Endometrial microvascular endothelial cells (primary cell): ENCODE measurements around the gene ZC3H13. TPM values are rescaled to one million over a fixed set of nuclear protein-coding genes. Genes with fewer than 3 reads are reported as not detected.

ENCODE experiments used
- in situ Hi-C: cut with HindIII; loops from 2 replicates; pipeline ENCODE4 v1.10.0; 2017; ENCODE audit warnings: low sequenced_read_pairs, low pct_unique_long_range_greater_than_20kb; ENCODE audit errors: inconsistent ontology term
- total RNA-seq: library from RNA; depleted of rRNA; stranded (reverse); fragments of >200 nt; gene quantifications from one replicate; pipeline ENCODE4 v1.2.3, GENCODE V29; 2015; ENCODE audit errors: inconsistent ontology term

Gene ZC3H13
- 8.5 TPM for total RNA-seq

DNA sequence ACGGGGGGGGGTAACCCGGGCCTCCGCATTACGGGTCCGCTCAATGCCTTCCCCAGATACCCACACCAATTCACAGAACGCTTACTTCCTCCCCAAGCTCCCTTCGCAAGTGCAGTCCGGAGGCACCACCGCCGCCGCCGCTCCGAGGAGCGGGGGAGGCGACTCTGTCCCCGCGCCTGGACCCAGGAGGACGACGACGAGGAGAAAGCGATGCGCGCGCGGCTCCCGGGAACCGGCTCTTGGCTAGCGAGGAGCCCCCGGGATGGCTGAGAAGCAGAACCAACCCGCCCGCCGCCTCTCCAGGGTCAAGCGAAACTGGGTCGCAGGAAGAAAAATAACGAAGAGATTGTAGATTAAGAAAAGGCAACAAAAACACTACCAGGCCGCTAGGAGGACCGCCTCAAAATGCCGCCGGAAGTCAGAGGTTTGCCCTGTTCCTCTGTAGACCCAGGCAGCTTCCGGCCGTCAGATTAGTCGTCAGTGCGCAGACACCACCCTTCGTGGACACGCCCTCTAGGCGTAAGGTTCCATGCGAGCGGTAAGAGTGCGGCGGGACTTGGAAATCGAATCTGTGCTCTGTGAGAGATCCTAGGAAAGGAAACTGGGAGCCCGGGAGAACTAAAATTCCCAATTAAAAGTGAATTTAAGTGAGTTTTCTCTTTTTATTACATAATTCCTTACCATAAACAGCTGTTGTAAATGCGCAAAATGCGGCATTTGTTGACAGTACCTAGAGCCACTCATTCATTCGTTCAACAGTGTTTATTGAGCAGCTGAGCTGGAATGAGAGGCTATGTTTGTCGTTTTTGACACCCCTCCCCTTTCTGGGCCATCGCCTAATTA, at the start of gene ZC3H13:
TSS of gene ZC3H13 (minus strand) at position 428 of the 843 bp plus-strand sequence. CDS start 7,239 bp downstream, outside the sequence.
- in situ Hi-C loops: no loop called here

DNA sequence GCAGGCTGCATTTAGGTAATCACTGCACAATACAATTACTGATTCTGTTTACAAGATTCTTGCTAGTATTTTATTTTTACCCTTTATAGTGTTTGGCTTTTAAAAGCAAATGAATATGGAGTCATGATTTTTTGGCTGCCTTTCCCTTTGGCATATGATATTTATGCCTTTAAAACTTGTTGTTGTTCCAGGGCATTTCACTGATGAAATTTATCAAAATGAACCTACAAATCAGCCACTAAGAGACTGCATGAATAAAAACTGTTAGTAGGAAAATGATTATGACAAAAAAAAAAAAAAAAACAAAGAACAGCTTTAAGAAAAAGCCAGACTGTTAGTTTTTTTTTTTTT, 49.7 kb upstream of the ZC3H13 start:
- in situ Hi-C loops: no loop called here

DNA sequence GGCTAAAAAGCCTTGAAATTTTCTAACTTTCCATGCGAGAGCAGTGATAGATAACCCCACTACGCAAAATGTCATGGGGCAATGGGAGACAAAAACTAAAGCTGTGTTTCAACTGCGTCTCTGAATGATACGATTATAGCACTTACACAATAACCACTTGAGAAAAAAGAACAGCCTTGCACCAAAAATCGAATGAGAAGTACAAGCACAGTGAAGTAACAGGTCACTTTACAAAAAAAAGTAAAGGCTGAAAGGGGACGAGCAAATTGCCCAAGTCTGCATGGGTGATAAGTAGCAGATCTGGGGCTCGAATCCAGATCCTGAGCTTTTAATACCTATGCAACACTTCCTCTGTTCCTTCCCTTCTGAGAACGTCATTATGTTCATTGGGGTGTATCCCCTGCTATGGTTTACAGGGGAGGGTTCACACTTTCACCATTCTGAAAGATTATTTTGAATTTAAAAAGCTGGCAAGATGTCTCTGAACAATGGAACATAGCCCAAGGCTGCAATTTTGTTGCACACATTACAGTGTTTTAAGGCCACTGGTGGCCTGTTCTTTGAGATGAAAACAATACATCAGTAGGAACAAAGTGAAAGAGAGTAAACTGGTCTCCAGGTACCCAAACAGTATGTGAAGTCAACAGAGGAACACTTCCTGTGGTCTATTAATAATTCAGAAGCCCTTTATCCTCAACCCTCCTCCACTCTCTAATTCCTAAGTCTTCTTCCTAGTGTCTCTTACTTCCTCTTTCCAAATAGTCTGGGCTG, 49.1 kb upstream of the ZC3H13 start:
- in situ Hi-C loops: no loop called here

DNA sequence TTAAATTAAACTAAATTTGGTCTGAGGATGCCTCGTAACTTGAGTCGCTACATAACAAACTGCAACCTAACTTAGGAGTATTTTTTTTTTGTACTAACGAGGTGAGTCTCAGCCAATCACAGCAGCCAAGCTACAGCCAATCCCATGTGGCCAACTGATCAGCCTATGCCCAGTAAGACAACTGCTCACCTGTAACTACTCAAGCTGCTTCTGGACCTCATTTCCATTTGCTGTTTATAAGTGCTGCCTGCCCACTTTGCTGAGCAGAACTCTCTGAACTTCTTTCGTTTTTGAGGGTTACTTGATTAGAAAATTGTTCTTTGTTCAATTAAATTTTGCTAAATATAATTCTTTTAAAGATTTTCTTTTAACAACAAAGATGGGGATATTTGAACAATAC, 48.5 kb upstream of the ZC3H13 start:
- in situ Hi-C loops: no loop called here

DNA sequence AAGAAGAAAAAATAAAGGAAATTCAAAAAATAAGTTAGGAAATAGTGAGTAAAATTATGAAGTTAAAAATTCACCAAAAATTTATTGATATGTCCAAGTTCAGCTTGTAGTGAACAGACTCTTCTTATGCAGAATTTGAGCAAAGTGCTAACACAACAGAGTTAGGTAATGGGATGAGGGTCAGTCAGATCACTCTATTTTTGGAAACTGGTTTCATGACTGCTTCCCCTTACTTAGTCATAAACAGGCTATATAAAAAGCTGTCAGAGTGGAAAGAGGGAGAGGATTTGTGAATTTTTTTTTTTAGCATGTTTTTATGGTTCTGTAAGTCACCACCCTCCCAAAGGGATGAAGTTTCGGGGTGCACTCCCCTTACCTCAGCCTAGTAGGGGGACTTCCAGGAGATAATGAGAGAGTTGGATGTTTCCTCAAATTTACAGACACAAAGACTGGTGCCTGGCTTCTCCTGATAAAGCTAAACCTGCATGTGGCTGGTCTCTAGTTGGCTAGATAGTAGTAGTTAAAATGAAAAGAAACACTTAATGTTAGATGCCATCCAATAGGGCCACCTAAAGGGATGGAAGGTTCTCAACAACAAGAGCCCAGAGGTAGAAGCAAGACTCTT, 47.8 kb upstream of the ZC3H13 start:
- in situ Hi-C loops: no loop called here

DNA sequence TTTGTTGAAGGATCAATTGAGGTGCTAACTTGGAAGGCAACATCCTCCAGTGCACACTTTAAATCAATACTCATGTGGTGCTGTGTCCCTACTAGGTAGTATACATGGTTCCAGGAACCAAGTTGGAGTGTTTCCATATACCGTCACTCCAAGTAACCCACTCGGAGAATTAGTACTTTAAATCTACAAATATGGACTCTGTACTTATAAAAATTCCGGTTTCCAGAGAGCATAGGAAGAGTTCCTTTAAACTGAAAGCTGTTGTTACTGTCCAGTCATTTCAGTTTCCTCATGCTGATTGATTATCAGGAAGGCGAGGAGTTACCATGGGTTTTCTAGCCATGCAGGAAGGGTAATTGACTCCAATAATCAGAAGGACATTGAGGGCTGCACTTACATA, 45.1 kb upstream of the ZC3H13 start:
- in situ Hi-C loops: no loop called here

- in situ Hi-C loops: no loop called here
Observed at GRCh38 chr13:46097015-46097414, 44.5 kb upstream of the ZC3H13 start.

DNA sequence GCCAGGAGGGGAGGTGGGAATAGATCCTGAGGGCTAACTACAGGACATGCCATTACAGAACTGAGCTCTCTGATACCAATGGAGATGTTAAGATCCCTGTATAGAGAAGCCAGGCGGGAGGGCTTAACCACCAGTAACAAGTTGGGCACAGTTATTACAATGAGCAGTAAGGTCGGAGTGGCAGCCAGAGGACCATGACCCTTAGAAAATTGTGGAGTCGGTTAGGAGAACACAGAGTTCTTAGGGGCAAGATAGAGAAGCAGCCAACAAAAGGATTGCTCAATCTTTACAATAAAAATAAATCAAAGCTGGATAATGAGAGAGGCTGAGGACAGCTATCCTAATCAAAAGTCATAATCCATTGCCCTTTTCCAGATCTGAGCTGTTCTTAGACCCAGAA, 41.9 kb upstream of the ZC3H13 start:
- in situ Hi-C loops: no loop called here

- in situ Hi-C loops: no loop called here
Observed at GRCh38 chr13:46088821-46089562, 36.4 kb upstream of the ZC3H13 start.

GRCh38 chr13:46087481-46087880, 34.9 kb upstream of the ZC3H13 start:
- in situ Hi-C loops: no loop called here

GRCh38 chr13:46086985-46087384, 34.4 kb upstream of the ZC3H13 start:
- in situ Hi-C loops: no loop called here

- in situ Hi-C loops: no loop called here
Observed at GRCh38 chr13:46086421-46086922, 33.9 kb upstream of the ZC3H13 start.

DNA sequence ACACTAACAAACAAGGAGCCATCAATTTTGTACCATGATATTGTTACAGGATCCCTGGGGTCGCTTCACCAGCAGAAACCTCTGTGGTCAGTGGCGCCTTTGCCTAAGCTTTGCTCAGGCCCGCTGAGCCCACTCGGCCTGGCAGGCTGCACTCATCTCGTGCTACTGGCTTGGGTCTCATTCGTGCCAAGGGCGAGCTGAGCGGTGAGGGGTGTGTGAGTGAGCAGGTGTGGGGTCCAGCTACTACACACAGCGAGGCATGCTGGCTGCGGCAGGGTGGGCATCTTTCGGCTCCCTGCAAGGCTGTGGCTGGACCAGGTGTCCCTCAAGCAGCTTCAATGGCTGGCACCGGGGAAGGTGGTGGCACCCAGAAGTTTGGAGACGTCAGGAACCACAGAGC, 33.2 kb upstream of the ZC3H13 start:
- in situ Hi-C loops: no loop called here

- in situ Hi-C loops: no loop called here
Observed at GRCh38 chr13:46082324-46082723, 29.8 kb upstream of the ZC3H13 start.

DNA sequence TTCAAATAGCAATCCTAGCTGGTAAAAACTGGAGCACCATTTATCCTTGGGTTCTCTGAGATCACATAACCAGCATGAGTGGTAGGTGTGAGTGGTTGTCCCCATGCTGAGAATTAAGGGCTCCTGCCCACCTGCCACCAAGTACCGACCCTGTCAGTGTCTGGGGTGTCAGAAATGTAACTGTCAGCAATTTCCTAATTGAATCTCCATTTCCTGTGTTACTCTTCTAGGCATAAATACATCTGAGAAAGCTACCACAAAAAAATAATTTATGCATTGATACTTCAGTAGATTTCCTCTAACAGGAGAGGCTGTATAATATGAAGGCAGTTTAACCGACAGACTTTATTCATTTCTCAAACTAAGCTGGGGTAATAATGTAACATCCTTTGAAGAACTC, 27.2 kb upstream of the ZC3H13 start:
- in situ Hi-C loops: no loop called here

DNA sequence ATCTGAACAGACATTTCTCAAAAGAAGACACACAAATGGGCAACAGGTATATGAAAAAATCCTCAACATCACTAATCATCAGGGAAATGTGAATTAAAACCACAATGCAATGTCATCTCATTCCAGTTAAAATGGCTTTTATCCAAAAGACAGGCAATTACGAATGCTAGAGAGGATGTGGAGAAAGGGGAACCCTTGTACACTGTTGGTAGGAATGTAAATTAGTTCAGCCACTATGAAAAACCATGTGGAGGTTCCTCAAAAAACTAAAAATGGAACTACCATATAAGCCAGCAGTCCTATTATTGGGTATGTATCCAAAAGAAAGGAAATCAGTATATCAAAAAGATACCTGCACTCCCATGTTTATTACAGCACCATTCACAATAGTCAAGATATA, 24.7 kb upstream of the ZC3H13 start:
- in situ Hi-C loops: no loop called here

DNA sequence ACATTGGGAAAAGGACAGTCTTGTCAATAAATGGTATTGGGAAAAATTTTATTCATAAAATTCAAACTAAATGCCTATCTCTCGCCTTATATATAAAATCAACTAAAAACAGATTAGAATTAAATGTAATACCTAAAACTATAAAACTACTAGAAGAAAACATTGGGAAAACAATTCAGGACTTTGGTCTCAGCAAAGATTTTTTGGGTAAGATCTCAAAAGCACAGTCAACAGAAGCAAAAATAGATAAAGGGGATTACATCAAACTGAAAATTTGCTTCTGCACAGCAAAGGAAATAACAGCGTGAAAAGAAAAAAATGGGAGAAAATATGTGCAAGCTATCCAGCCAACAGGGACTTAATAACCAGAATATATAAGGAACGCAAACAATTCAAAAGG, 24.3 kb upstream of the ZC3H13 start:
- in situ Hi-C loops: no loop called here

- in situ Hi-C loops: no loop called here
Observed at GRCh38 chr13:46075811-46076210, 23.3 kb upstream of the ZC3H13 start.
